Loucy (cell line): ENCODE measurements around the gene SULT2B1.

Experiments
- CTCF ChIP-seq: fragments of 200-600 bp; sonication (generic); conservative IDR thresholded peaks from 2 replicates; pipeline ENCODE4 v1.5.1; 2014; ENCODE audit warnings: mild to moderate bottlenecking, antibody characterized with exemption, low read length
- EZH2phosphoT487 ChIP-seq: fragments of 200-600 bp; IDR thresholded peaks from 2 replicates; pipeline ENCODE4 v1.6.1; 2018; ENCODE audit warnings: antibody characterized with exemption, mild to moderate bottlenecking, moderate library complexity, borderline replicate concordance

DNA sequence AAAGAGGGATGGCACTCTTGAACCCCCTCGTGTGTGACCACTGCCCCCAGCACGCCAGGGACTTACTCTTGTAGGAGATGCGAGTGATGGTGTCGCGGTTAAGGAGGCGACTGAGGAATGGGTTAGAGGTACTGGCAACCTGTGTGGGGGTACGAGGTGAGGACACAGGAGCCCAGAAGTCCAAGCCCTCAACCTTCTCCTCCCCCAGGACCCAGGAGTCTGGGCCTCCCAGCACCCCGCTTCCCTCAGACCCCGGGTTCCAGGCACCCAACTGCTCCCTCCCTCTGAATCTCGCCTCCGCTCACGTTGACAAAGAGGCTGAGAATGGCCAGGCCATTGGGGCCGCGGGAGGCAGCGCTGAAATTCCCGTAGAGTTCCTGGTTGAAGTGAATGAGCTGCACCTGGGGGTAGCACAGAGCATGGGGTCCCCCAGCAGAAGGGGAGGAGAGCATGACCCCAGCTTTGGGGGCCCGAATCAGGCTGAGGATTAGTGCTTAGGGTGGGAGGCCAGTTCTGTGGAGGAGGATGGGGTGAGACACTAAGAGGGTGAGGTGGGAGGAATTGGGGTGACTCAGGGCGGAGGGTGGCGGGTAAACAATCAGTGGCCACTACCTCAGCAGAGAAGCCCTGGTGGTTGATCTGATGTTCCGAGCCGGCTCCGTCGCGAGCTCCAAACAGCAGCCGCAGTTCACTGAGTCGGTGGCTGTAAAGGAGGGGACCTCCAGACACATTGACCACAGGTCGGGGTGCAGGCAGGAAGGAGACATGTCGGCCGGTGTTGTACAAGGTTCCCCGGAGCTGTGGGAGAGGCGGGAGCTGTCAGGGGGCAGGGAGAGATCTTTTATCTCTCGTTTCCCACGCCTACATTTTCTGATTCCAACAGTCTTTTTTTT is 87.8 kb downstream of the SULT2B1 start:
- TF ChIP-seq CTCF (no peak), EZH2phosphoT487 (no peak)
